HepG2 (cell line): ENCODE results near the gene SLC9A5. TPM values are rescaled to one million over a fixed set of nuclear protein-coding genes. Genes with fewer than 3 reads are reported as not detected.

Source experiments
- FLYWCH1 ChIP-seq: sonication (generic); formaldehyde crosslinking; IDR thresholded peaks from 2 replicates; pipeline ENCODE4 v1.8.1; 2023; ENCODE audit warnings: mild to moderate bottlenecking, missing genetic modification reagents
- FOXO4 ChIP-seq: sonication (generic); formaldehyde crosslinking; conservative IDR thresholded peaks from 2 replicates; pipeline ENCODE4 v1.8.1; 2023; ENCODE audit warnings: missing genetic modification reagents
- GMEB1 ChIP-seq: sonication (generic); formaldehyde crosslinking; IDR thresholded peaks from 2 replicates; pipeline ENCODE4 v1.5.1; 2020; ENCODE audit warnings: missing genetic modification reagents, mild to moderate bottlenecking, borderline replicate concordance
- HMGXB4 ChIP-seq, 2 experiments: sonication (generic) in 1 of 2; formaldehyde crosslinking in 1 of 2; IDR thresholded peaks; 2 replicates each; pipeline versions ENCODE4 v1.4.0 to v1.6.1; 2018 to 2020; ENCODE audit warnings: missing genetic modification reagents in 2 of 2, borderline replicate concordance in 1 of 2, low read depth in 1 of 2, mild to moderate bottlenecking in 1 of 2, missing biosample characterization in 1 of 2
- KDM4B ChIP-seq: sonication (generic); formaldehyde crosslinking; IDR thresholded peaks from 2 replicates; pipeline ENCODE4 v1.4.0; 2020; ENCODE audit warnings: missing genetic modification reagents
- MED13 ChIP-seq: sonication (generic); formaldehyde crosslinking; IDR thresholded peaks from 2 replicates; pipeline ENCODE4 v1.5.0; 2020; ENCODE audit warnings: missing genetic modification reagents
- MED8 ChIP-seq: sonication (generic); formaldehyde crosslinking; IDR thresholded peaks from 2 replicates; pipeline ENCODE4 v1.8.1; 2023; ENCODE audit warnings: mild to moderate bottlenecking, missing genetic modification reagents; ENCODE audit not compliant: insufficient replicate concordance
- PAXIP1 ChIP-seq: sonication (generic); formaldehyde crosslinking; conservative IDR thresholded peaks from 2 replicates; pipeline ENCODE4 v1.4.0; 2020; ENCODE audit warnings: mild to moderate bottlenecking, missing genetic modification reagents, moderate library complexity
- POLR2A ChIP-seq, 2 experiments: IDR thresholded peaks; 2 replicates each; pipeline ENCODE4 v1.6.1; 2011; ENCODE audit warnings: low read depth in 2 of 2, low read length in 2 of 2, mild to moderate bottlenecking in 1 of 2, moderate library complexity in 1 of 2; ENCODE audit not compliant: insufficient read depth in 1 of 2
- SOX13 ChIP-seq, 3 experiments: fragments of 450-650 bp in 1 of 3; sonication (generic) in 1 of 3; formaldehyde crosslinking in 1 of 3; IDR thresholded peaks in 2 of 3; conservative IDR thresholded peaks in 1 of 3; 2 replicates each; pipeline versions ENCODE4 v1.5.0 to v1.6.1; 2016 to 2020; ENCODE audit warnings: antibody characterized with exemption in 1 of 3, mild to moderate bottlenecking in 1 of 3, missing compliant biosample characterization in 1 of 3, missing genetic modification reagents in 1 of 3, moderate library complexity in 1 of 3
- SP4 ChIP-seq: sonication (generic); formaldehyde crosslinking; IDR thresholded peaks from 2 replicates; pipeline ENCODE4 v1.8.1; 2023; ENCODE audit warnings: mild to moderate bottlenecking, missing genetic modification reagents
- THYN1 ChIP-seq: sonication (generic); formaldehyde crosslinking; IDR thresholded peaks from 2 replicates; pipeline ENCODE4 v1.8.1; 2023; ENCODE audit warnings: low read depth, mild to moderate bottlenecking, moderate library complexity, missing genetic modification reagents, borderline replicate concordance
- YEATS2 ChIP-seq: sonication (generic); formaldehyde crosslinking; IDR thresholded peaks from 2 replicates; pipeline ENCODE4 v1.4.0; 2020; ENCODE audit warnings: missing genetic modification reagents, borderline replicate concordance
- ZBTB25 ChIP-seq: IDR thresholded peaks from 2 replicates; pipeline ENCODE4 v1.6.1; 2018; ENCODE audit warnings: missing genetic modification reagents
- ZNF441 ChIP-seq: sonication (generic); formaldehyde crosslinking; IDR thresholded peaks from 2 replicates; pipeline ENCODE4 v1.7.0; 2021; ENCODE audit warnings: missing genetic modification reagents, borderline replicate concordance
- ZNF660 ChIP-seq: sonication (generic); formaldehyde crosslinking; IDR thresholded peaks from 2 replicates; pipeline ENCODE4 v1.5.1; 2020; ENCODE audit warnings: mild to moderate bottlenecking, low read depth, missing genetic modification reagents, borderline replicate concordance
- ZNF788 ChIP-seq: sonication (generic); formaldehyde crosslinking; IDR thresholded peaks from 2 replicates; pipeline ENCODE4 v1.5.0; 2020; ENCODE audit warnings: mild to moderate bottlenecking, missing genetic modification reagents, borderline replicate concordance
- polyA plus RNA-seq, 8 experiments: library from polyadenylated mRNA; depleted of rRNA in 3 of 8; stranded (reverse) in 7 of 8; unstranded in 1 of 8; fragments of >200 nt; fragmentation: Illumina TruSeq in 4 of 8; extraction: Trizol in 4 of 8; gene quantifications; 2 replicates each; pipeline versions ENCODE4 v1.2.1 to v1.2.3, GENCODE V29; 2011 to 2016; ENCODE audit warnings: low read depth in 4 of 8, missing spikeins in 1 of 8, mixed read lengths in 1 of 8; ENCODE audit not compliant: insufficient read depth in 1 of 8
- total RNA-seq, 5 experiments: library from RNA; depleted of rRNA; stranded (reverse); fragments of >200 nt; fragmentation: Illumina TruSeq; extraction: Trizol; gene quantifications; 2 replicates each; pipeline ENCODE4 v1.2.3, GENCODE V29; 2016; ENCODE audit warnings: low read depth in 1 of 5

Gene SLC9A5
- total and polyA plus RNA-seq, 2 of the 13 experiments (the other 11 are each of a cell fraction or from before 2014, with no cell fraction given), result 0.58 to 1.4 TPM

GRCh38 chr16:67279296-67280089 lies 30.7 kb downstream of the SLC9A5 start, which contains the start of gene PLEKHG4 (continued):
- TF ChIP-seq ZBTB25 (CRISPR knock-in tag), result peak; percentile 82; the same call in 1 of the 2 replicates
- no peak; the same call in 1 of the 2 replicates for TF ChIP-seq KDM4B (CRISPR knock-in tag)
- TF ChIP-seq YEATS2 (CRISPR knock-in tag), result no peak
- no peak for TF ChIP-seq FOXO4 (CRISPR knock-in tag)
- peak; percentile 39; the same call in 1 of the 2 replicates for TF ChIP-seq GMEB1 (CRISPR knock-in tag)
- TF ChIP-seq FLYWCH1, result no peak
- peak; percentile 43; the same call in 1 of the 2 replicates for TF ChIP-seq MED13 (CRISPR knock-in tag)
- TF ChIP-seq SOX13 (IDR thresholded peaks at IDR 0.05), result no peak; the same call in 1 of the 2 replicates
- TF ChIP-seq SOX13 (CRISPR knock-in tag; conservative IDR thresholded peaks at IDR 0.05 in 1 of 2, IDR thresholded peaks at IDR 0.05 in 1 of 2), result no peak; a peak in 1 of 4 replicates
- TF ChIP-seq PAXIP1 (CRISPR knock-in tag), result no peak
- peak; percentile 69; the same call in 1 of the 2 replicates for TF ChIP-seq SP4
- no peak for TF ChIP-seq ZNF660
- peak; percentile 64 to 69; a peak in 3 of 4 replicates for TF ChIP-seq HMGXB4 (CRISPR knock-in tag; IDR thresholded peaks at IDR 0.05; ENCODE audit: borderline replicate concordance in 1 of 2, low read depth in 1 of 2)
- peak; percentile 40 to 77; a peak in 3 of 4 replicates for TF ChIP-seq POLR2A (IDR thresholded peaks at IDR 0.05; ENCODE audit: insufficient read depth in 1 of 2, low read depth in 2 of 2, low read length in 2 of 2)
- no peak for TF ChIP-seq THYN1 (CRISPR knock-in tag)
- TF ChIP-seq ZNF788 (CRISPR knock-in tag), result peak; percentile 17
- peak; percentile 66 for TF ChIP-seq MED8
- TF ChIP-seq ZNF441 (CRISPR knock-in tag), result peak; percentile 88
